GM19240 (cell line): Measurements from ENCODE around the gene VPS9D1.
"Not testable (repeated sequence)": the region's sequence is repeated elsewhere in the genome, so short reads cannot be mapped to it uniquely, and the experiment has no call there.

Source experiments
- DNase-seq: peaks from one replicate; pipeline ENCODE4 v3.0.0; 2011; ENCODE audit warnings: low spot score; ENCODE audit not compliant: insufficient read length

The VPS9D1 gene

DNA sequence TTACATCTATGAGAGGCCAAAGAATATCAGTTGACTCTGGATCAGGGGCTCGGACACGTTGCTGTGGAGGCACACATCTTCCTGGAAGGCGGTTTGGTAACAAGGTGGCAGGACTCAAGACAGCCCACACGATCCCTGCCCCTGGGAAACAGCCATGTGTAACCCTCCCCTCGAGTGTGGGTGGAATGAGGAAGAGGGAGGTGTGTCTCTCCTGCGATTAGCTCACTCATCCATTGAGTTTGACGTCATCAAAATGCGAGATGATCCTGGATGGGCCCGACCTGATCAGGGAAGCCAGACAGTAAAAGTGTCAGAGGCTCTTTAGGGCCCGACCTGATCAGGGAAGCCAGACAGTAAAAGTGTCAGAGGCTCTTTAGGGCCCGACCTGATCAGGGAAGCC is 56.5 kb downstream of the VPS9D1 start:
- not testable (repeated sequence) for DNase-seq

DNA sequence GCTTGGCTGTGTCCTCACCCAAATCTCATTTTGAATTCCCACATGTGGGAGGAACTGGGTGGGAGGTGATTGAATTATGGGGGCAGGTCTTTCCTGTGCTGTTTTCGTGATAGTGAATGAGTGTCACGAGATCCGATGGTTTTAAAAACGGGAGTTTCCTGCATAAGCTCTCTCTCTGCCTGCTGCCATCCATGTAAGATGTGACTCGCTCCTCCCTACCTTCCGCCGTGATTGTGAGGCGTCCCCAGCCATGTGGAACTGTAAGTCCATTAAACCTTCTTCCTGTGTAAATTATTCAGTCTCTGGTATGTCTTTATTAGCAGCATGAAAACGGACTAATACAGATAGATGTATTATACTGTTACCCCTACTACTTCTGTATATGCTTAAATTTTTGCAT is 59.5 kb downstream of the VPS9D1 start:
- DNase-seq, result no peak

DNA sequence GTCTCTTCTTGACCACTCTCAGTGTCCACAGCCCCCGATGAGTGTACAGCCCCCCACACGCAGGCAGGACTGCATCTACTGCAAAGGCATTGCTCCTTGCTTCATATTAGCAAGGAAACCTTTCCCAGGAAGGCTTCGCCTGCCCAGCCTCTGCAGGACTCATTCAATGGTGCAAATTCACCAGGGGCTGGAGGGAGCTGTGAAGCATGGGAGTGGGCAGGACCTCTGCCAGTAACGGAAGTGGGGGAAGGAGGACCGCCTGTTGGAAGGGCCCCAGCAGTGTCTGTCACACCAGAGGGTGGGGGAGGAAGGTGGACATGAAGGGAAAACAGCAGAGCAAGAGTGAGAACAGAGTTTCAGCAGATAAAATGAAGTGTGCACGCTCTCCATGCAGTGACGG is 60.6 kb downstream of the VPS9D1 start:
- DNase-seq, result no peak

DNA sequence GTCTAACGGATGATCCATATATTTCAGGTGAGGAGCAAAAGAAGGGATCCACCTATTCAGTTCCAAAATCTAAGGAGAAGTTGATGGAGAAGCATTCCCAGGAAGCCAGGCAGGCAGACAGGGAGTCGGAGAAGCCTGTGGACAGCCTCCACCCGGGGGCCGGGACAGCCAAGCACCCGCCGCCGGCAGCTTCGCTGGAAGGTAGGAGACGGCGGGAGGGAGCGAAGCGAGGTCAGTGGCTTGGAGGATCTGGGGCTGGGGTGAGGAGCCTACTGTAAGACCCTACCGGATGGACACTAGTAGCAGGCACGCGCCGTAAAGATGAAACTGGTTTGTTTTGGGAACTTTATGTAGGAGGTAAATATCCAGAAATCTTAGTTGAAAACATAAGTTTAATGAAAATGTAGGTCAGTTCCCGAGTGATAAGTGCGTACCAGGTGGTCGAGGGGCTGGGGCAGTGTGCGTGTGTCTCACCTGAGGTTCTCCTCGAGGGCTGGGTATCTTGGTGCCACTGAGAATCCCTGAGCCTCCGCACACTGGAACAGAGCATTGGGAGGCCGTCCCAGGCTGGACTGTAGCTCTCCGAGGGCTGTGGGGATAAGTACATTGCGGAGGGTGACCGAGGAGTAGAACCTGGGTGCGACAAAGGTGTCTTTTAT is 62.3 kb downstream of the VPS9D1 start:
- no peak for DNase-seq

DNA sequence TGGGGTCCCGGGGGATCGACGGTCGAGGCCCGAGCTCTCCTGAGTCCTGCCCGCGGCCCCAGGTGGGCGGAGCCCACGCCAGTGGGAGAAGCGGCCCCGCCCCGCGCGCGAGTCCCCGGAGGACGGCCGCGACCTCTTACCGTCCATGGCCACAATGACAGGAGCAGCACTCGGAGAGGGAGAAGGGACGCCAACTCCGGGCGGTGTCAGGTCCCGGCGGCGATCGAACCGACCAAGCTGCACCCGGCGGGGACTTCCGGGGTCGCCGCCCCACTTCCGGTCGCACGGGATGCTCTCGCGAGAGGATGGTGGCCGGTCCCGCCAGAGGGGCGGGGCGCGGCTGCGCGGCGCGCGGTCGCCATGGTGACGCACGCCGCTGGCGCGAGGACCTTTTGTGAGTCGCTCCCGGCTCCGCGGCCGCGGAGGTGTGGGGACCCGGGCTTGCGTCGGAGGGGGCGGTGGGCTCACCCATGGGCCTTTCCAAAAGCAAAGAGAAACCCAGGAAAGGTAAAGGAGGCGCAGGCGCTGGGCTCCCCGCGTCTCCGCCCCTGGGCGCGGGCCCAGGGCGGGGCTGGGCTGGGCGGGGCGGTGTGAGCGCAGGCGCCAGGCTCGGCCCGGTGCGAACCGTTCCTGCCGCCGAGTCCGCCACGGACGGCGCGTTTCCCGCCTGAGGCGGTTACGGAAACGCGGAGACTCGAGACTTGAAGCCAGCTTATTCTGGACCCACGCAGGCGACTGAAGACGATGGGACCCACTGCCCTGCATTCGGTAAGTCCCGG is 63.1 kb downstream of the VPS9D1 start, which contains the start of the genes CHMP1A and SPATA33:
CHMP1A (minus strand) TSS at position 267 of the 779 bp plus-strand sequence; CDS start at position 147, 120 bp downstream.
SPATA33 (plus strand) TSS at position 395 of the 779 bp plus-strand sequence; CDS start at position 471, 76 bp downstream.
- DNase-seq, result peak; percentile 98
